ENCODE measurements around the gene PARN.

Gene PARN

GRCh38 chr16:14509675-14510132 is 120.4 kb downstream of the PARN start:
- TF ChIP-seq ZFX (IDR thresholded peaks at IDR 0.05) (no peak), CTCF (conservative IDR thresholded peaks at IDR 0.05) (no peak)
- no peak overlapping the region for H3K27ac ChIP-seq

GRCh38 chr16:14509055-14509454 is 121.0 kb downstream of the PARN start:
- no peak overlapping the region for H3K27ac ChIP-seq
- TF ChIP-seq CTCF (conservative IDR thresholded peaks at IDR 0.05) (no peak), ZFX (IDR thresholded peaks at IDR 0.05) (no peak)

- TF ChIP-seq CTCF (conservative IDR thresholded peaks at IDR 0.05) = no peak
- TF ChIP-seq ZFX (IDR thresholded peaks at IDR 0.05) = no peak
- no peak overlapping the region for H3K27ac ChIP-seq
These were observed 124.2 kb downstream of the PARN start for GRCh38 chr16:14505846-14506245.

GRCh38 chr16:14502932-14503741 is 126.9 kb downstream of the PARN start:
- TF ChIP-seq ZFX (IDR thresholded peaks at IDR 0.05) = no peak
- no peak for TF ChIP-seq CTCF (conservative IDR thresholded peaks at IDR 0.05)
- H3K27ac ChIP-seq = peak overlapping the region; percentile 80; the same call in 1 of the 2 replicates

- TF ChIP-seq CTCF (conservative IDR thresholded peaks at IDR 0.05) (no peak), ZFX (IDR thresholded peaks at IDR 0.05) (no peak)
- peak overlapping the region; percentile 80; the same call in 1 of the 2 replicates for H3K27ac ChIP-seq
These were observed 127.7 kb downstream of the PARN start for GRCh38 chr16:14502256-14502875.

- H3K27ac ChIP-seq = peak overlapping the region; percentile 80
- TF ChIP-seq CTCF (conservative IDR thresholded peaks at IDR 0.05) (no peak), ZFX (IDR thresholded peaks at IDR 0.05) (no peak)
These were observed 128.5 kb downstream of the PARN start for GRCh38 chr16:14501331-14502255.

Data from C4-2B (cell line).